GM23338 (cell line): ENCODE data around the gene CCL17.

Source experiments
- CREB1 ChIP-seq: fragments of 250-450 bp; sonication (Bioruptor Pico); IDR thresholded peaks from 2 replicates; pipeline ENCODE4 v1.5.0; 2020; ENCODE audit warnings: low read depth, mild to moderate bottlenecking, moderate library complexity
- ETS1 ChIP-seq: IDR thresholded peaks from 2 replicates; pipeline ENCODE4 v1.6.1; 2016; ENCODE audit warnings: antibody characterized with exemption
- EZH2 ChIP-seq: fragments of 200-600 bp; sonication (generic); IDR thresholded peaks from one replicate; pipeline ENCODE4 v1.8.0; 2017; ENCODE audit warnings: antibody characterized with exemption, mild to moderate bottlenecking, low read depth; ENCODE audit not compliant: unreplicated experiment
- EZH2phosphoT487 ChIP-seq: fragments of 200-600 bp; sonication (generic); IDR thresholded peaks from one replicate; pipeline ENCODE4 v1.8.1; 2018; ENCODE audit warnings: antibody characterized with exemption; ENCODE audit not compliant: unreplicated experiment
- JUNB ChIP-seq: IDR thresholded peaks from one replicate; pipeline ENCODE4 v1.6.1; 2016; ENCODE audit warnings: antibody characterized with exemption; ENCODE audit not compliant: unreplicated experiment
- NANOG ChIP-seq: IDR thresholded peaks from 2 replicates; pipeline ENCODE4 v1.6.1; 2016; ENCODE audit warnings: antibody characterized with exemption, borderline replicate concordance
- POLR2AphosphoS5 ChIP-seq: IDR thresholded peaks from 2 replicates; pipeline ENCODE4 v1.6.1; 2016; ENCODE audit warnings: antibody characterized with exemption, low read depth
- STAT1 ChIP-seq: IDR thresholded peaks from one replicate; pipeline ENCODE4 v1.6.1; 2016; ENCODE audit warnings: antibody characterized with exemption; ENCODE audit not compliant: unreplicated experiment
- ZNF114 ChIP-seq: fragments of 250-450 bp; sonication (Bioruptor Pico); IDR thresholded peaks from 2 replicates; pipeline ENCODE4 v1.5.0; 2020; ENCODE audit warnings: mild to moderate bottlenecking, moderate library complexity
- ZNF331 ChIP-seq: fragments of 250-450 bp; sonication (Bioruptor Pico); IDR thresholded peaks from 2 replicates; pipeline ENCODE4 v1.5.0; 2020; ENCODE audit warnings: low read depth, mild to moderate bottlenecking, moderate library complexity
- TF ChIP-seq, protein P1 (sequence below), 2 experiments: fragments of 200-600 bp in 1 of 2; sonication (generic) in 1 of 2; conservative IDR thresholded peaks; 2 replicates each; pipeline versions ENCODE4 v1.5.1 to v1.6.1; 2016 to 2017; ENCODE audit warnings: antibody characterized with exemption in 2 of 2, low read depth in 2 of 2, mild to moderate bottlenecking in 2 of 2, moderate library complexity in 1 of 2
- TF ChIP-seq, protein P2 (sequence below): IDR thresholded peaks from one replicate; pipeline ENCODE4 v1.6.1; 2018; ENCODE audit warnings: antibody characterized with exemption; ENCODE audit not compliant: unreplicated experiment
- TF ChIP-seq, protein P3 (sequence below): fragments of 250-450 bp; sonication (Bioruptor Pico); IDR thresholded peaks from 2 replicates; pipeline ENCODE4 v1.5.0; 2020; ENCODE audit warnings: mild to moderate bottlenecking, moderate library complexity

DNA sequence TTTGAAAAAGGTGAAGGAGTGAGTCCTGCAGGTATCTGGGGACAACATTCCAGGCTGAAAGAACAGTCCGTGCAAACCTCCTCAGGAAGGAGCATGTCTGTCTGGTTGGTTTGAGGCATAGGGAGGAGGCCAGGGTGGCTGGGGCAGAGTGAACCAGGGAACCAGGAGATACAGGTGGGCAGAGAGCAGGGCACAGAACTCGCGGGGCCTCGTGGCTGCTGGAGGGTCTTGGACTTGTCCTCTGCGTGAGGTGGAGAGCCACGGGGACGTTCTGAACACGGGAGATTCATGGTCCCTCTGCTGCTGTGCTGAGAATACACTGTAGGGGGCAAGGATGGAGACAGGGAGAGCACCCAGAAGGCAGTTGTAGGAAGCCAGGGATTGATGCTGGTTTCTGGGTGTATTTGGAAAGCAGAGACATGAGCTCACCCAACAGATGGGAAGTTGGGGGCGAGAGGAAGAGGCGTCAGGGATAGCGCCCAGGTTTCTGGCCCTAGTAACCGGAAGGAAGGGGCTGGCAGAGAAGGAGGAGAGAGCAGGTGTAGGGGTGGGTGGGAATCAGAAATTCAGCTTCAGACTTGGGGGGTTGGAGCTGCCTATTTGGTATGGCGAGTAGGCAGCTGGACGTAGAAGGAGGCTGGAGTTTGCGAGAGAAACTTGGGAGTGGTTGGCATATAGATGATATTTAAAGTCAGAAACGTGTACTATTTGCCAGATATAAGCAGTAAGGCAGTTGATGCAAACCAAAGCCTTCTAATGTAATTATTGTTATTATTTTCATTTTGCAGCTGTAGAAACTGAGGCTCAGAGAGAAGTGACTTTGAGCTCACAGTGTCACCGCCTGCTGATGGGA lies at the start of gene CCL17:
- TF ChIP-seq EZH2phosphoT487: no peak
- TF ChIP-seq, protein P1, sequence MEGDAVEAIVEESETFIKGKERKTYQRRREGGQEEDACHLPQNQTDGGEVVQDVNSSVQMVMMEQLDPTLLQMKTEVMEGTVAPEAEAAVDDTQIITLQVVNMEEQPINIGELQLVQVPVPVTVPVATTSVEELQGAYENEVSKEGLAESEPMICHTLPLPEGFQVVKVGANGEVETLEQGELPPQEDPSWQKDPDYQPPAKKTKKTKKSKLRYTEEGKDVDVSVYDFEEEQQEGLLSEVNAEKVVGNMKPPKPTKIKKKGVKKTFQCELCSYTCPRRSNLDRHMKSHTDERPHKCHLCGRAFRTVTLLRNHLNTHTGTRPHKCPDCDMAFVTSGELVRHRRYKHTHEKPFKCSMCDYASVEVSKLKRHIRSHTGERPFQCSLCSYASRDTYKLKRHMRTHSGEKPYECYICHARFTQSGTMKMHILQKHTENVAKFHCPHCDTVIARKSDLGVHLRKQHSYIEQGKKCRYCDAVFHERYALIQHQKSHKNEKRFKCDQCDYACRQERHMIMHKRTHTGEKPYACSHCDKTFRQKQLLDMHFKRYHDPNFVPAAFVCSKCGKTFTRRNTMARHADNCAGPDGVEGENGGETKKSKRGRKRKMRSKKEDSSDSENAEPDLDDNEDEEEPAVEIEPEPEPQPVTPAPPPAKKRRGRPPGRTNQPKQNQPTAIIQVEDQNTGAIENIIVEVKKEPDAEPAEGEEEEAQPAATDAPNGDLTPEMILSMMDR (conservative IDR thresholded peaks at IDR 0.05; ENCODE audit: low read depth in 2 of 2): no peak
- TF ChIP-seq, protein P2, sequence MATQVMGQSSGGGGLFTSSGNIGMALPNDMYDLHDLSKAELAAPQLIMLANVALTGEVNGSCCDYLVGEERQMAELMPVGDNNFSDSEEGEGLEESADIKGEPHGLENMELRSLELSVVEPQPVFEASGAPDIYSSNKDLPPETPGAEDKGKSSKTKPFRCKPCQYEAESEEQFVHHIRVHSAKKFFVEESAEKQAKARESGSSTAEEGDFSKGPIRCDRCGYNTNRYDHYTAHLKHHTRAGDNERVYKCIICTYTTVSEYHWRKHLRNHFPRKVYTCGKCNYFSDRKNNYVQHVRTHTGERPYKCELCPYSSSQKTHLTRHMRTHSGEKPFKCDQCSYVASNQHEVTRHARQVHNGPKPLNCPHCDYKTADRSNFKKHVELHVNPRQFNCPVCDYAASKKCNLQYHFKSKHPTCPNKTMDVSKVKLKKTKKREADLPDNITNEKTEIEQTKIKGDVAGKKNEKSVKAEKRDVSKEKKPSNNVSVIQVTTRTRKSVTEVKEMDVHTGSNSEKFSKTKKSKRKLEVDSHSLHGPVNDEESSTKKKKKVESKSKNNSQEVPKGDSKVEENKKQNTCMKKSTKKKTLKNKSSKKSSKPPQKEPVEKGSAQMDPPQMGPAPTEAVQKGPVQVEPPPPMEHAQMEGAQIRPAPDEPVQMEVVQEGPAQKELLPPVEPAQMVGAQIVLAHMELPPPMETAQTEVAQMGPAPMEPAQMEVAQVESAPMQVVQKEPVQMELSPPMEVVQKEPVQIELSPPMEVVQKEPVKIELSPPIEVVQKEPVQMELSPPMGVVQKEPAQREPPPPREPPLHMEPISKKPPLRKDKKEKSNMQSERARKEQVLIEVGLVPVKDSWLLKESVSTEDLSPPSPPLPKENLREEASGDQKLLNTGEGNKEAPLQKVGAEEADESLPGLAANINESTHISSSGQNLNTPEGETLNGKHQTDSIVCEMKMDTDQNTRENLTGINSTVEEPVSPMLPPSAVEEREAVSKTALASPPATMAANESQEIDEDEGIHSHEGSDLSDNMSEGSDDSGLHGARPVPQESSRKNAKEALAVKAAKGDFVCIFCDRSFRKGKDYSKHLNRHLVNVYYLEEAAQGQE: no peak
- no peak for TF ChIP-seq STAT1
- no peak for TF ChIP-seq POLR2AphosphoS5
- TF ChIP-seq EZH2: no peak
- TF ChIP-seq JUNB: no peak
- TF ChIP-seq, protein P3, sequence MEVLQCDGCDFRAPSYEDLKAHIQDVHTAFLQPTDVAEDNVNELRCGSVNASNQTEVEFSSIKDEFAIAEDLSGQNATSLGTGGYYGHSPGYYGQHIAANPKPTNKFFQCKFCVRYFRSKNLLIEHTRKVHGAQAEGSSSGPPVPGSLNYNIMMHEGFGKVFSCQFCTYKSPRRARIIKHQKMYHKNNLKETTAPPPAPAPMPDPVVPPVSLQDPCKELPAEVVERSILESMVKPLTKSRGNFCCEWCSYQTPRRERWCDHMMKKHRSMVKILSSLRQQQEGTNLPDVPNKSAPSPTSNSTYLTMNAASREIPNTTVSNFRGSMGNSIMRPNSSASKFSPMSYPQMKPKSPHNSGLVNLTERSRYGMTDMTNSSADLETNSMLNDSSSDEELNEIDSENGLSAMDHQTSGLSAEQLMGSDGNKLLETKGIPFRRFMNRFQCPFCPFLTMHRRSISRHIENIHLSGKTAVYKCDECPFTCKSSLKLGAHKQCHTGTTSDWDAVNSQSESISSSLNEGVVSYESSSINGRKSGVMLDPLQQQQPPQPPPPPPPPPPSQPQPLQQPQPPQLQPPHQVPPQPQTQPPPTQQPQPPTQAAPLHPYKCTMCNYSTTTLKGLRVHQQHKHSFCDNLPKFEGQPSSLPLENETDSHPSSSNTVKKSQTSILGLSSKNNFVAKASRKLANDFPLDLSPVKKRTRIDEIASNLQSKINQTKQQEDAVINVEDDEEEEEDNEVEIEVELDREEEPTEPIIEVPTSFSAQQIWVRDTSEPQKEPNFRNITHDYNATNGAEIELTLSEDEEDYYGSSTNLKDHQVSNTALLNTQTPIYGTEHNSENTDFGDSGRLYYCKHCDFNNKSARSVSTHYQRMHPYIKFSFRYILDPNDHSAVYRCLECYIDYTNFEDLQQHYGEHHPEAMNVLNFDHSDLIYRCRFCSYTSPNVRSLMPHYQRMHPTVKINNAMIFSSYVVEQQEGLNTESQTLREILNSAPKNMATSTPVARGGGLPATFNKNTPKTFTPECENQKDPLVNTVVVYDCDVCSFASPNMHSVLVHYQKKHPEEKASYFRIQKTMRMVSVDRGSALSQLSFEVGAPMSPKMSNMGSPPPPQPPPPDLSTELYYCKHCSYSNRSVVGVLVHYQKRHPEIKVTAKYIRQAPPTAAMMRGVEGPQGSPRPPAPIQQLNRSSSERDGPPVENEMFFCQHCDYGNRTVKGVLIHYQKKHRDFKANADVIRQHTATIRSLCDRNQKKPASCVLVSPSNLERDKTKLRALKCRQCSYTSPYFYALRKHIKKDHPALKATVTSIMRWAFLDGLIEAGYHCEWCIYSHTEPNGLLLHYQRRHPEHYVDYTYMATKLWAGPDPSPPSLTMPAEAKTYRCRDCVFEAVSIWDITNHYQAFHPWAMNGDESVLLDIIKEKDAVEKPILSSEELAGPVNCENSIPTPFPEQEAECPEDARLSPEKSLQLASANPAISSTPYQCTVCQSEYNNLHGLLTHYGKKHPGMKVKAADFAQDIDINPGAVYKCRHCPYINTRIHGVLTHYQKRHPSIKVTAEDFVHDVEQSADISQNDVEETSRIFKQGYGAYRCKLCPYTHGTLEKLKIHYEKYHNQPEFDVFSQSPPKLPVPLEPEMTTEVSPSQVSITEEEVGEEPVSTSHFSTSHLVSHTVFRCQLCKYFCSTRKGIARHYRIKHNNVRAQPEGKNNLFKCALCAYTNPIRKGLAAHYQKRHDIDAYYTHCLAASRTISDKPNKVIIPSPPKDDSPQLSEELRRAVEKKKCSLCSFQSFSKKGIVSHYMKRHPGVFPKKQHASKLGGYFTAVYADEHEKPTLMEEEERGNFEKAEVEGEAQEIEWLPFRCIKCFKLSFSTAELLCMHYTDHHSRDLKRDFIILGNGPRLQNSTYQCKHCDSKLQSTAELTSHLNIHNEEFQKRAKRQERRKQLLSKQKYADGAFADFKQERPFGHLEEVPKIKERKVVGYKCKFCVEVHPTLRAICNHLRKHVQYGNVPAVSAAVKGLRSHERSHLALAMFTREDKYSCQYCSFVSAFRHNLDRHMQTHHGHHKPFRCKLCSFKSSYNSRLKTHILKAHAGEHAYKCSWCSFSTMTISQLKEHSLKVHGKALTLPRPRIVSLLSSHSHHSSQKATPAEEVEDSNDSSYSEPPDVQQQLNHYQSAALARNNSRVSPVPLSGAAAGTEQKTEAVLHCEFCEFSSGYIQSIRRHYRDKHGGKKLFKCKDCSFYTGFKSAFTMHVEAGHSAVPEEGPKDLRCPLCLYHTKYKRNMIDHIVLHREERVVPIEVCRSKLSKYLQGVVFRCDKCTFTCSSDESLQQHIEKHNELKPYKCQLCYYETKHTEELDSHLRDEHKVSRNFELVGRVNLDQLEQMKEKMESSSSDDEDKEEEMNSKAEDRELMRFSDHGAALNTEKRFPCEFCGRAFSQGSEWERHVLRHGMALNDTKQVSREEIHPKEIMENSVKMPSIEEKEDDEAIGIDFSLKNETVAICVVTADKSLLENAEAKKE (CRISPR knock-in tag): no peak
- TF ChIP-seq NANOG: no peak
- no peak for TF ChIP-seq CREB1 (CRISPR knock-in tag)
- TF ChIP-seq ETS1: no peak
- TF ChIP-seq ZNF331 (CRISPR knock-in tag): no peak
- no peak for TF ChIP-seq ZNF114 (CRISPR knock-in tag)
